ENCODE results near the gene UBE2G2.

UBE2G2 gene

GRCh38 chr21:44784810-44785209 lies 16.8 kb downstream of the UBE2G2 start:
- no peak for DNase-seq

DNA sequence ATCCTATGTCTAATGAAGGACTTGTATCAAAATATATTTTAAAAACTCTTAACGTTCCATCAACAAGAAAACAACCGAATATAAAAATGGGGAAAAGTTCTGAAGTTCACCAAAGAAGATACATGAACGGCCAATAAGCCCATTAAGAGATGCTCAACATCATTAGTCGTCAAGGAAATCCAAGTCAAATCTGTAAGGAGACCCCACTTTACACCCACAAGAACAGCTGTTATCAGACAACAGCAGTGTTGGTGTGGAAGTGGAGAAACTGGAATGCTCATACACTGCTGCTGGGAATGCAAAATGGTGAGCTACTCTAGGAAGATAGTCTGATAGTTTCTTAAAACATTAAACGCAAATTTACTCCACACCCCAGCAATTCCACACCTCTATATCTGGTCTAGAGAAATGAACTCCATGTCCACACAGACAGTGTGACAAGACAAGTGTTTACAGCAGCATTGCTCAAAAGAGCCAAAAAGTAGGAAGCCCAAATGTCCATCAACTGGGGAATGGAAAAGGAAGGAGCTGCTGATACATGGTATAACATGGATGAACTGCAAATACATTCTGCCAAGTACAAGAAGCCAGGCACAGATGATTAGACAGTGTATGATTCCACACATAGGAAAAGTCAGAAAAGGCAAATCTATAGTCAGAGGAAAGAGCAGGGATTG lies 18.5 kb downstream of the UBE2G2 start:
- no peak for DNase-seq

GRCh38 chr21:44780767-44781459 lies 20.7 kb downstream of the UBE2G2 start:
- no peak for DNase-seq

DNA sequence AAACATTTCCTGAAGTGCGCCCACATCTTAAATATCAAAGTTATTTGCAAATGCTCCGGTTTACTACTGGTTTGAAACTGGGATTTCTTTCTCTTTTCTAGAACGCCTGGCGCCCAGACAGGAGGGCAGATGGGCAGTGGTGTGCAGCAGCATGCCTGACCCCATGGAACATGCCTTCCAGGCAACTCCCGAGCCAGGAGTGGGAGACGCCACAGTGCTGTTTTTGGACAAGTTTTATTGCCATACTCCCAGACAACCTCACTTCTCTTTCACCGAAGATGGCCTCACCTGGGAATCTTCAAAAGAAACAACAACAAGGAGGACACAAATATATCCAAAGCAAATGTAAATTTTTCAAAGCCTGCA lies 21.5 kb downstream of the UBE2G2 start:
- no peak for DNase-seq

- DNase-seq: no peak
Measured at GRCh38 chr21:44779417-44780136, 22.0 kb downstream of the UBE2G2 start.

- no peak for DNase-seq
Measured at GRCh38 chr21:44778983-44779382, 22.6 kb downstream of the UBE2G2 start.

DNA sequence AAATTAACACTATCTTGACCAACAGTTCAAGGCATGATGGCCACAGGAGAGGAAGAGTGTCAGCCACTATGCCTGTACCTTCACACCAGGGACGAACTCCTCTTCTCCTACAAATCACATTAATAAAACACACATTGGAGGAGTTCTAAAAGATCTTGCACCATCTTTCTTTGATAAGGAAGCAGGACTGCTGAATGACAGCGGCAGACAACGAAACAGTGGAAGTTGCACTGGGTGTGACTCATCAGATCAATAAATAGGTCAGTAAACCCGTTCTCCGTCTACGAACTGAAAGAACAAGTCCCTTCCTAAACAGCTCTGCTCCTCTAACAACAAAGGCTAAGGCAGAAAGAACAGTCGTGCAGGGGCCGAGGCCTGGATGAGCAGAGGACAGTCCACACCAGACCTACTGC lies 23.1 kb downstream of the UBE2G2 start:
- no peak for DNase-seq

DNA sequence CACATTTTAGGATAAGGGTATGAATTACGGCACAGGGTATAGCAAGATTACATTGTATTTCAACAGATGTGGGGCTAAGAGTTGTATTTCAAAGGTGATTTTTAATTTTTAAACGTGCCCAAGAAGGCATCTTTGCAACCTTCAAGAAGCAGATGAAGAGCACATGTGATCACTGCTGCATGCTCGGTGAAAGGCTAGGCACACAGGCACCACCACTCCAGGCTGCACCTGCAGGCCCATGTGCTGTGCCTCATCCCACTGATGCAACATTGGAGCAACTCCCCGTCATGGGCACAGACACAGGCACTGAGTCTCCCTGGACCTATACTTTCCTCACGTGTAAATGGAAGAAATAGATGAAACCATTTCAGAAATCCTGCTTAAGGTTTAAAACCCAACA lies 23.5 kb downstream of the UBE2G2 start:
- DNase-seq: no peak

GRCh38 chr21:44774972-44775371 lies 26.6 kb downstream of the UBE2G2 start:
- DNase-seq: no peak

GRCh38 chr21:44773291-44773932 lies 28.2 kb downstream of the UBE2G2 start:
- no peak for DNase-seq

- DNase-seq: no peak
Measured at GRCh38 chr21:44771896-44772525, 29.6 kb downstream of the UBE2G2 start.

- no peak for DNase-seq
Measured at GRCh38 chr21:44767834-44768831, 33.5 kb downstream of the UBE2G2 start.

DNA sequence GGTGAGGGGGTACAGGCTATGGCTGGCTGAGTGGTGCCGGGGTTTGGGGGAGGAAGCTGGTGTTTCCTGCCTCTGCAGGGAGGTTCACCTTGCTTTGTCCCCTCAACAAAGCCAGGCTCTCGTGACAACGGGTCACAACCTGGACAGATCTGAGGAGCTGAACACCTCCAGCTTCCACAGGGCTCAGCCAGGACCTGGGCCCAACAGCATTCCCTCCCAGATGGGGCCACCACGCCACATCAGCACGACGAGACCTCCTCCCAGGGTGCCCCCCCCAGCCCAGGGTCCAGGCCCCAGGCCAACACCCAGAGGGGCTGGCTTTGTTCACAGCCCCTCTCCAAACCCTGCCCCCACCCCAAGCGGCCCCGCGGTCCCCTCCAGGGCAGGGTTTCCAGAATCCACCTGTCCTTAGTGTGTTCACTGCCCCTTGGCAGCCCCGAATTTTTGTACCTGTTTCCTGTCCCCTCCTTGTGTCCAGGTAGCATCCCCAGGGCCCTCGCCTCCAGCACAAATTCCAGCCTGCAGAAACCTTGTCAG lies 34.7 kb downstream of the UBE2G2 start:
- no peak for DNase-seq

- no peak for DNase-seq
Measured at GRCh38 chr21:44766014-44766817, 35.4 kb downstream of the UBE2G2 start.

- peak; percentile 40 for DNase-seq
Measured at GRCh38 chr21:44765231-44766013, 36.2 kb downstream of the UBE2G2 start.

DNA sequence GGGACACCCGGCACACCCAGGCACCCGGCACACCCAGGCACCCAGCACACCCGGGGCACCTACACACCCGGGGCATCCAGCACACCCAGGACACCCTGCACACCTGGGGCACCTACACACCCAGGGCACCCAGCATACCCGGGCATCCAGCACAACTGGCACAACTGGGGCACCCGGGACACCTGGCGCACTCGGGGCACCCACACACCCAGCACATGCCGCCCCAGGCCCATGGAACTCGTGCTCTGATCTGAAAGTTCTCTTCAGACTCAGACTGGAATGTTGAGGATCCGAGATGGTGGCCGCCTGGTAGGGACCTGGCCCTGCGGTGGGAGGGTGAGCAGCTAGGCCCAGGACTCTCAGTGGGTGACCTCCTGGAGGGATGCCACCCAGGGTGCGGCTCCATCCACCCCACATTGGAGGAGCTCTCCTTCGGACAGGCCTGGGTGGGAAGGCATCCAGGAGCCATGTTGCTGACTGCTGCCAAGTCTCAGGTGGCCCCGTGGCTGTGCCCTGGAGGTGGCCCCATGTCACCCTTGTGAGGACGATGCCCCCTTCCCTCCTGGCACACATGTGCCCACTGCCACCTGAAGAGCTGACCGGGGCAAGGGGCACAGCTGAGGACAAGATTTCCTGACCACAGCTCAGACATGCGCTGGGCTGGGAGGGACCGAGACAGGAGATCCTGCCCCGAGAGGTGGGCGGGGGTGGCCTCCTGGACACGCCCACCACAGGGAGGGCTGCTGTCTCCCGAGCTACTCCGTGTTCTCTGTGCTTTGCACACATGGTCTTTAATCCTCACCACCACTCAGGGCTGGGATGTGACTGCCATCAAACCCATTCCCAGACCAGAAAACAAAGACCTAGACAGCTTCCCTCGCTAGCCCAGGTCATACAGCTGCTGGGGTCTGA lies 37.0 kb downstream of the UBE2G2 start:
- DNase-seq: no peak

- no peak for DNase-seq
Measured at GRCh38 chr21:44763451-44764318, 37.9 kb downstream of the UBE2G2 start.

DNA sequence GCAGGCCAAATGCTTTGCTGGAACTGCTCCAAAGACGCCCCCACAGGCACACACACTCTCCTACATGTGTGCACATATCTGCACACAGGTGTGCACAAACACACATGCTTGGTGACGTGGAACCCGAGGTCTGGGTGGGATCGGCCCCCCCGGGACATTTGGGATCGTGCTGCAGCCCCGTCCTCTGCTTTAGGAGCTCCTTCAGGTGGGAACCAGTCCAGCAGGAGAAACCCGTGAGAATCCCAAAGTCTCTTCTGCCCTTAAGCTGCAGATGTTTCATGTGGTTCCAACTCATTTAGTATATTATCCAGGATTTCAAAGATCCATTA lies 38.6 kb downstream of the UBE2G2 start:
- DNase-seq: no peak

Measured in T-helper 9 cell (primary cell).